Measurements from ENCODE around the gene NAPG. TPM values are rescaled to one million over a fixed set of nuclear protein-coding genes. Genes with fewer than 3 reads are reported as not detected.

The NAPG gene
- total and polyA plus RNA-seq, 2 experiments from 2014 or later: 29.0 to 43.2 TPM

DNA sequence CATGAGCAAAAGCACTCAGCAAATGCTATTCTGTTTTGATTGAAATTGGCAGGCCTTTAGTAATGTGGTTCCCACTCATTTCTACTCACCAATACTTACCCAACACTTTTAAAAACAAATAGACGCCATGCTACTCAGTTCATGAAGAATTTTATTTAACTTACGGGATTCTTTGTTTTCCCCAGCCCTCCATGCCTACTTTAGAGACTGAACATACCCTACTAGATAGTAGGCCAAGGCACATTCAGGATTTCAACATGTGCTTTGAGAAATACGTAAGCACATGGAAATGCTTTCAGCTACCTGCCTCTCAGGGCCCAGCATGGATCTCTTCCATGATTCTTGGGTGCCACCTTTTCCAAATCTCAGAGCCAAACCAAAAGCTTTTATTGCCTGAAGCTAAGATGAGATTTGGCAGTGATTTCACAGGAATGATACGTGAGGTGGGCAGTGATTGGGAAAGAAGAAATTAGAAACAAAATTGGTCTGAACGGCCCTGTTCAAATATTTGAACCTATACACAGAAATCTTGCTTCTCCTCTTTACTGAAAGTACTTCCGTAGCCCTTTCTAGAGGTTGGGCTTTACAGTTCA, 31.4 kb downstream of the NAPG start:
- TF ChIP-seq, protein P1, sequence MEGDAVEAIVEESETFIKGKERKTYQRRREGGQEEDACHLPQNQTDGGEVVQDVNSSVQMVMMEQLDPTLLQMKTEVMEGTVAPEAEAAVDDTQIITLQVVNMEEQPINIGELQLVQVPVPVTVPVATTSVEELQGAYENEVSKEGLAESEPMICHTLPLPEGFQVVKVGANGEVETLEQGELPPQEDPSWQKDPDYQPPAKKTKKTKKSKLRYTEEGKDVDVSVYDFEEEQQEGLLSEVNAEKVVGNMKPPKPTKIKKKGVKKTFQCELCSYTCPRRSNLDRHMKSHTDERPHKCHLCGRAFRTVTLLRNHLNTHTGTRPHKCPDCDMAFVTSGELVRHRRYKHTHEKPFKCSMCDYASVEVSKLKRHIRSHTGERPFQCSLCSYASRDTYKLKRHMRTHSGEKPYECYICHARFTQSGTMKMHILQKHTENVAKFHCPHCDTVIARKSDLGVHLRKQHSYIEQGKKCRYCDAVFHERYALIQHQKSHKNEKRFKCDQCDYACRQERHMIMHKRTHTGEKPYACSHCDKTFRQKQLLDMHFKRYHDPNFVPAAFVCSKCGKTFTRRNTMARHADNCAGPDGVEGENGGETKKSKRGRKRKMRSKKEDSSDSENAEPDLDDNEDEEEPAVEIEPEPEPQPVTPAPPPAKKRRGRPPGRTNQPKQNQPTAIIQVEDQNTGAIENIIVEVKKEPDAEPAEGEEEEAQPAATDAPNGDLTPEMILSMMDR (IDR thresholded peaks at IDR 0.05; ENCODE audit: poor library complexity): no peak
- TF ChIP-seq EZH2phosphoT487 (IDR thresholded peaks at IDR 0.05; ENCODE audit: low read depth, severe bottlenecking, unreplicated experiment): no peak
- TF ChIP-seq EZH2 (IDR thresholded peaks at IDR 0.05; ENCODE audit: borderline replicate concordance): no peak
- Histone ChIP-seq H3K79me2 (no peaks in the 10 kb centered on the region), H3K27me3 (no peaks in the 10 kb centered on the region), H3K27ac (no peak overlapping the region), H2AFZ (no peak overlapping the region), H3K4me2 (no peak overlapping the region), H3K4me1 (ENCODE audit: insufficient read depth) (no peaks in the 10 kb centered on the region), H3K36me3 (replicated peaks; ENCODE audit: insufficient read depth, low read depth) (no peaks in the 10 kb centered on the region), H3K4me3 (no peak overlapping the region), H3K9me2 (replicated peaks; ENCODE audit: insufficient read depth) (no peaks in the 10 kb centered on the region), H4K20me1 (ENCODE audit: insufficient read depth, poor library complexity, severe bottlenecking) (no peaks in the 10 kb centered on the region), H3K9me3 (ENCODE audit: low read depth) (no peaks in the 10 kb centered on the region)
- no peak for DNase-seq (ENCODE audit: low spot score)
- 97% methylated on average over 6 of the region's 6 CpGs for WGBS (ENCODE audit: low lambda C conversion rate, missing lambda C conversion rate)

DNA sequence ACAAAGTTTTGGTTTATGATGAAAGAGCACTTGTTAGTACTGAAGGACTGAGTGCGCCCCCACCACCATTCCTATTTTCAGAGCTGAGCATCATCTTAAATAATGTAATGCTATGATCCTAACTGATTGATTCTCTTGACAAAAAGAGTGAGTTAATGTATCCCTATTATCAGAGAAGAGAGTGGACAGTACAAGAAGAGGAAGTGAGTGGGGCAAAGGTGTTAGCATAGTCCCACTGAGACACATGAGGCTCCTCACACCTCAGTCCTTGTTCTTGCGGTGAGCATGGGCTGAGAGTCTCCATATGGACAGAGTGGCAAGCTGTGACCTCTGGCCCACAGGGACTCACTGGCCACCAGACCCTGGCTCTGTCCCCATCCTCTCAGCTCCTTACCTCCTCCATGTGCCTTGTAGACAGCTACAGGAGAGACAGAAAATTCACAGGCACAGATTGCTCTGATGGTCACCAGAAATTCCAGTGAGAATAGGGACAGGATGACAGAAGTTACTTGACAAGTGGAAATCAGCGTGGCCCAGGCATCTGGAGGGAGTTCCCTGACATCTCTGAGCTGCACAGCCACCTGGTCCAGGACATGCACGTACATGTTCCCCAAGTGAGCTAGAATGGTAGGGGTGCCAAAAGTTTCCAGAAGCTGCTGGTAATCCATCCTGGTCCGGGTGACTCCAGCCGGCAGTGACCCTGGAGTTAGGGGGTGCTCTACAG, 32.6 kb downstream of the NAPG start:
- Histone ChIP-seq H3K4me3 (no peak overlapping the region), H4K20me1 (ENCODE audit: insufficient read depth, poor library complexity, severe bottlenecking) (no peaks in the 10 kb centered on the region), H3K9me2 (replicated peaks; ENCODE audit: insufficient read depth) (no peaks in the 10 kb centered on the region), H3K79me2 (no peaks in the 10 kb centered on the region), H2AFZ (no peak overlapping the region), H3K27me3 (no peaks in the 10 kb centered on the region), H3K36me3 (replicated peaks; ENCODE audit: insufficient read depth, low read depth) (no peaks in the 10 kb centered on the region), H3K4me2 (no peak overlapping the region), H3K4me1 (ENCODE audit: insufficient read depth) (no peaks in the 10 kb centered on the region), H3K27ac (no peak overlapping the region), H3K9me3 (ENCODE audit: low read depth) (no peaks in the 10 kb centered on the region)
- no peak for TF ChIP-seq EZH2phosphoT487 (IDR thresholded peaks at IDR 0.05; ENCODE audit: low read depth, severe bottlenecking, unreplicated experiment)
- no peak for TF ChIP-seq EZH2 (IDR thresholded peaks at IDR 0.05; ENCODE audit: borderline replicate concordance)
- TF ChIP-seq, protein P1 (IDR thresholded peaks at IDR 0.05; ENCODE audit: poor library complexity): no peak
- no peak for DNase-seq (ENCODE audit: low spot score)
- WGBS (ENCODE audit: low lambda C conversion rate, missing lambda C conversion rate): 95% methylated on average over 6 of the region's 6 CpGs

DNA sequence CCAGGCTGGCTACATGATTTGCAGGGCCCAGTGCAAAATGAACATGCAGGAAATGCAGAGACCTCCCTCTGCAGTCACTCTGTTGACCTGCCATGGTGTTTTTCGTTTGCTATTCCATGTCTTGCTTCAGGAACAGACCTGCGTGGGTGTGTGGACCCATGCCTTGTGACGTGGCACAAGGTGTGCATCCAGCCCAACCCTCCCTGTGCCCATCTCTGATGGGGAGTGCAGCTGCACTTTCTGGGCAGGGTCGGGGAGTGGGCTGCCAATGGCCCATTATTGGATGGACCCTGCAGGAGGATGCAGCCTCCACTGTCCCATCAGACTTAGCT, 33.1 kb downstream of the NAPG start:
- Histone ChIP-seq H3K79me2 (no peaks in the 10 kb centered on the region), H3K4me2 (no peak overlapping the region), H3K9me3 (ENCODE audit: low read depth) (no peaks in the 10 kb centered on the region), H3K4me1 (ENCODE audit: insufficient read depth) (no peaks in the 10 kb centered on the region), H3K9me2 (replicated peaks; ENCODE audit: insufficient read depth) (no peaks in the 10 kb centered on the region), H2AFZ (no peak overlapping the region), H3K36me3 (replicated peaks; ENCODE audit: insufficient read depth, low read depth) (no peaks in the 10 kb centered on the region), H3K4me3 (no peak overlapping the region), H3K27ac (no peak overlapping the region), H4K20me1 (ENCODE audit: insufficient read depth, poor library complexity, severe bottlenecking) (no peaks in the 10 kb centered on the region), H3K27me3 (no peaks in the 10 kb centered on the region)
- no peak for DNase-seq (ENCODE audit: low spot score)
- TF ChIP-seq, protein P1 (IDR thresholded peaks at IDR 0.05; ENCODE audit: poor library complexity): no peak
- TF ChIP-seq EZH2 (IDR thresholded peaks at IDR 0.05; ENCODE audit: borderline replicate concordance) (no peak), EZH2phosphoT487 (IDR thresholded peaks at IDR 0.05; ENCODE audit: low read depth, severe bottlenecking, unreplicated experiment) (no peak)
- 99% methylated on average over 4 of the region's 4 CpGs for WGBS (ENCODE audit: low lambda C conversion rate, missing lambda C conversion rate)
